Measurements from ENCODE around the gene TRPM7.

The TRPM7 gene

GRCh38 chr15:50712018-50712417, 25.4 kb upstream of the TRPM7 start:
- H3K27me3 ChIP-seq (ENCODE audit: control insufficient read depth, insufficient read depth, low read length): no peaks in the 10 kb centered on the region
- no peaks in the 10 kb centered on the region for H3K36me3 ChIP-seq (ENCODE audit: control insufficient read depth, insufficient read depth, low read length)
- H3K4me1 ChIP-seq: no peaks in the 10 kb centered on the region
- H2AFZ ChIP-seq: no peak overlapping the region
- no peak overlapping the region for H3K4me2 ChIP-seq (ENCODE audit: low read length)
- TF ChIP-seq CTCF (IDR thresholded peaks at IDR 0.05): no peak
- no peaks in the 10 kb centered on the region for H3K9me3 ChIP-seq (ENCODE audit: control insufficient read depth, low read length)
- H3K4me3 ChIP-seq (ENCODE audit: low read depth, low read length): no peak overlapping the region
- no peaks in the 10 kb centered on the region for H3K79me2 ChIP-seq
- no peak overlapping the region for H3K9ac ChIP-seq
- H3K27ac ChIP-seq: no peak overlapping the region

GRCh38 chr15:50710585-50710984, 24.0 kb upstream of the TRPM7 start:
- no peak for TF ChIP-seq CTCF (IDR thresholded peaks at IDR 0.05)
- H3K36me3 ChIP-seq (ENCODE audit: control insufficient read depth, insufficient read depth, low read length): no peaks in the 10 kb centered on the region

DNA sequence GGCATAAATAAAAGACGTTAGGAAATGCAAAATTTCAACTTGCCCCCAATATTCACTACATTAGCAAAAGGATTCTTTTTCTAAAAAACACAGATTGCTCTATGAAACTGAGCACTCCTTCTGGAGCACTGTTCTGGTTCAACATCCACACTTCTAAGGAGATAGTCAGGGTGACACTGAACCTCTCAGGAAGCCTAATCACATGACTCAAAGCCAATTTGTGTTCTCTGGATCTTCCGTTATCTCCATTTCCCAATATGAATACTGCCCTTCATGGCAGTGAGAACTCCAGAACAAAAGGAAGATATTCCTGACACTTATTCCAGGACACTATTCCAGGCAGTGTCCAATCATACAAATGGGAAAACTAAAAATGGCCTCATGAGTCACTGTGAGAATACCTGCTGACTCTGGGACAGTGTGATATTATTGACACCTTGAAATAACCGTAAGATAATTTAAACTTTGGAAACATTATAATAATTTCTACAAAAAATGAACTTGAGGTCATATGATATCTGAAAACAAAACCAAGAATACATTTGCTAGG, 21.4 kb upstream of the TRPM7 start:
- Histone ChIP-seq H3K4me3 (ENCODE audit: low read depth, low read length) (no peak overlapping the region), H3K27ac (no peak overlapping the region), H3K9ac (no peak overlapping the region), H3K36me3 (ENCODE audit: control insufficient read depth, insufficient read depth, low read length) (no peaks in the 10 kb centered on the region), H3K4me2 (ENCODE audit: low read length) (no peak overlapping the region), H3K9me3 (ENCODE audit: control insufficient read depth, low read length) (no peaks in the 10 kb centered on the region), H3K79me2 (no peaks in the 10 kb centered on the region), H3K27me3 (ENCODE audit: control insufficient read depth, insufficient read depth, low read length) (no peaks in the 10 kb centered on the region), H3K4me1 (no peaks in the 10 kb centered on the region), H2AFZ (no peak overlapping the region)
- no peak for TF ChIP-seq CTCF (IDR thresholded peaks at IDR 0.05)

More at GRCh38 chr15:50710585-50710984, 24.0 kb upstream of the TRPM7 start:
- H3K9me3 ChIP-seq (ENCODE audit: control insufficient read depth, low read length): no peaks in the 10 kb centered on the region
- no peaks in the 10 kb centered on the region for H3K27me3 ChIP-seq (ENCODE audit: control insufficient read depth, insufficient read depth, low read length)
- no peak overlapping the region for H3K4me3 ChIP-seq (ENCODE audit: low read depth, low read length)
- no peaks in the 10 kb centered on the region for H3K79me2 ChIP-seq
- H3K9ac ChIP-seq: no peak overlapping the region
- H3K4me1 ChIP-seq: no peaks in the 10 kb centered on the region
- no peak overlapping the region for H3K4me2 ChIP-seq (ENCODE audit: low read length)
- H2AFZ ChIP-seq: no peak overlapping the region
- no peak overlapping the region for H3K27ac ChIP-seq

- Histone ChIP-seq H3K4me2 (ENCODE audit: low read length) (no peak overlapping the region), H3K4me1 (no peaks in the 10 kb centered on the region), H3K79me2 (no peaks in the 10 kb centered on the region), H3K9ac (no peak overlapping the region), H3K36me3 (ENCODE audit: control insufficient read depth, insufficient read depth, low read length) (no peaks in the 10 kb centered on the region), H3K9me3 (ENCODE audit: control insufficient read depth, low read length) (no peaks in the 10 kb centered on the region), H2AFZ (no peak overlapping the region), H3K27me3 (ENCODE audit: control insufficient read depth, insufficient read depth, low read length) (no peaks in the 10 kb centered on the region), H3K4me3 (ENCODE audit: low read depth, low read length) (no peak overlapping the region), H3K27ac (no peak overlapping the region)
- TF ChIP-seq CTCF (IDR thresholded peaks at IDR 0.05): no peak
Observed at GRCh38 chr15:50702762-50703334, 16.3 kb upstream of the TRPM7 start.

DNA sequence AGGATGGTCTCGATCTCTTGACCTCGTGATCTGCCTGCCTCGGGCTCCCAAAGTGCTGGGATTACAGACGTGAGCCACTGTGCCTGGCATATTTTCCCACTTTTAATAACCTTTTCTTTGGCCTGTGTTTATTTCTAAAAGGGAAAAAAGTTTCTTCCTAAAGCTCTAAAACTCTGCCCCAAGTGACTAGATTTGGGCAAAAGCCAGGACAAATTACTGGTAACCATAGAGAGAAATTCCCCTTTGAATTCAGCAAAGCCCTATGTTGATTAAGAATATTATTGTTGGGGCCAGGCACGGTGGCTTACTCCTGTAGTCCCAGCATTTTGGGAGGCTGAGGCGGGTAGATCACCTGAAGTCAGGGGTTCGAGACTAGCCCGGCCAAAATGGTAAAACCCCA, 11.5 kb upstream of the TRPM7 start:
- Histone ChIP-seq H3K4me2 (ENCODE audit: low read length) (no peak overlapping the region), H3K27me3 (ENCODE audit: control insufficient read depth, insufficient read depth, low read length) (no peaks in the 10 kb centered on the region), H3K9ac (no peak overlapping the region), H3K4me1 (no peaks in the 10 kb centered on the region), H3K79me2 (no peaks in the 10 kb centered on the region), H2AFZ (no peak overlapping the region), H3K9me3 (ENCODE audit: control insufficient read depth, low read length) (no peaks in the 10 kb centered on the region), H3K36me3 (ENCODE audit: control insufficient read depth, insufficient read depth, low read length) (no peaks in the 10 kb centered on the region), H3K27ac (no peak overlapping the region), H3K4me3 (ENCODE audit: low read depth, low read length) (no peak overlapping the region)
- TF ChIP-seq CTCF (IDR thresholded peaks at IDR 0.05): no peak
